ENCODE measurements around the gene NANS.

Gene NANS

DNA sequence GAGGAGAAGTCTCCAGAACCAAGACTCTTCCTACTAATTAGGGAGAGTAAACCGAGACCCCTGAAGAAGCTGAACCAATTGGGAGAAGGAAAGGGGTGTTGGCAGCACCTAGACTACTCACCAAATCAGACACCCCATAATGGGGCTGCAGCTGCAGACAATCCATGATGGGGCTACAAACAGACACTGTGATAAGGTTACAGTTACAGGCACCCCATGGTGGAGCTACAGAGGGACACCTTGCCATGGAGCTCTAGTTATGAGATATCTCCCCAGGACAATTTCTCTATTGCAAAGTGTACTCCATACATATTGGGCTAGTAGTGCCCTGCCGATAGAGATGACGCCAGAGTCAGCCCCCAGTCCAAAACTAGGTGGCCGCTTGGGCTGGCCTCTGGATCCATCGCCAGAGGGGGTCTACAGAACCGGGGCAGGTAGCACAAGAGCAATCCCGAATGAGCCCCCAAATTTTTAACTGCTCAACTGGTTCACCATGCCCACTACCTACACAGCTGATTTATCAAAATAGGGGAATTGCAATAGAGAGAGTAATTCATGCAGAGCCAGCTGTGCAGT, 2.1 kb upstream of the NANS start:
- CTCF ChIA-PET = interaction anchor here (0.6 kb wide), 1 partner anchor 20 kb away, joined by 3 read pairs; no protein-coding TSS in a partner anchor
- H3K4me3 ChIP-seq (ENCODE audit: low read depth, low read length) = no peak overlapping the region
- POLR2A ChIA-PET = no interaction called here
- DNase-seq (ENCODE audit: low read depth, low spot score) = no peak
- TF ChIP-seq, protein P1, sequence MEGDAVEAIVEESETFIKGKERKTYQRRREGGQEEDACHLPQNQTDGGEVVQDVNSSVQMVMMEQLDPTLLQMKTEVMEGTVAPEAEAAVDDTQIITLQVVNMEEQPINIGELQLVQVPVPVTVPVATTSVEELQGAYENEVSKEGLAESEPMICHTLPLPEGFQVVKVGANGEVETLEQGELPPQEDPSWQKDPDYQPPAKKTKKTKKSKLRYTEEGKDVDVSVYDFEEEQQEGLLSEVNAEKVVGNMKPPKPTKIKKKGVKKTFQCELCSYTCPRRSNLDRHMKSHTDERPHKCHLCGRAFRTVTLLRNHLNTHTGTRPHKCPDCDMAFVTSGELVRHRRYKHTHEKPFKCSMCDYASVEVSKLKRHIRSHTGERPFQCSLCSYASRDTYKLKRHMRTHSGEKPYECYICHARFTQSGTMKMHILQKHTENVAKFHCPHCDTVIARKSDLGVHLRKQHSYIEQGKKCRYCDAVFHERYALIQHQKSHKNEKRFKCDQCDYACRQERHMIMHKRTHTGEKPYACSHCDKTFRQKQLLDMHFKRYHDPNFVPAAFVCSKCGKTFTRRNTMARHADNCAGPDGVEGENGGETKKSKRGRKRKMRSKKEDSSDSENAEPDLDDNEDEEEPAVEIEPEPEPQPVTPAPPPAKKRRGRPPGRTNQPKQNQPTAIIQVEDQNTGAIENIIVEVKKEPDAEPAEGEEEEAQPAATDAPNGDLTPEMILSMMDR (IDR thresholded peaks at IDR 0.05; ENCODE audit: insufficient read depth, low read length, missing control alignments) = no peak

DNA sequence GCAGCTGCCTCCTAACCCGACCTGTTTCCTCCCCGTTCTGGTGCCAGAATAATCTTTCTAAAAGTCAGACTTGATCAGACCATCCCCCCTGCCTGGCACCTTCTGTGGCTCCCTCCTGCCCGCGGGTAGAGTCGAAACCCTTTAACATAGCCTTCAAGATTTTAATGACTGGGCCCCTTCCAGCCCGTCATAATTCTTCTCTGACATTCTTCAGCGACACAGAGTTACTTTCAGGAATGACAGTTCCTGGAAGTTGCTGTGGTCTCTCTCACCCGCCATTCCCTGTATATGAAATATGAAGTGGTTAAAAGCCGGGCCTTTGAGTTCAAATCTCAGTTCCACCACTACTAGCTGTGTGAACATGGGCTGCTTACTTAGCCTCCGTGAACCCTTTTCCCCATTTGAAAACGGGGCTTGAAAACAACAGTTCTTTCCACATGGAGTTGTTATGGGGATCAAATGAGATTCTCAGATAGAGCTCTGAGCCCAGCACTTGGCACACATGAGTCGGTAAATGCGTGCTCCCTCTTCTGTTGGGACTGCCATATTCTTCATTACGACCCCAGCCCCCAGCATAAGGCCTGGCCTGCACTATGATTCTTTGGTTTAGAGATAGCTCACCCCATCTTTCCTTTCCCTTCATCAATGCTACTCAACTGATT, 737 bp downstream of the NANS start:
- ChIA-PET POLR2A (interaction anchor here (0.7 to 1.6 kb wide), 5 partner anchors 14 to 164 kb away, joined by 3 to 5 read pairs (median 3); partner anchors contain the start of gene ANP32B), CTCF (interaction anchor here (1.0 to 5.6 kb wide), 13 partner anchors 10 to 718 kb away, joined by 3 to 72 read pairs (median 5); partner anchors contain the start of gene TRMO)
- TF ChIP-seq, protein P1 (IDR thresholded peaks at IDR 0.05; ENCODE audit: insufficient read depth, low read length, missing control alignments) = no peak
- DNase-seq (ENCODE audit: low read depth, low spot score) = no peak
- H3K4me3 ChIP-seq (ENCODE audit: low read depth, low read length) = peak overlapping the region; percentile 89

- no peak overlapping the region for H3K4me3 ChIP-seq (ENCODE audit: low read depth, low read length)
- DNase-seq (ENCODE audit: low read depth, low spot score) = no peak
- CTCF ChIA-PET = interaction anchor here (3.0 kb wide), 1 partner anchor 11 kb away, joined by 18 read pairs; no protein-coding TSS in a partner anchor
- TF ChIP-seq, protein P1 (IDR thresholded peaks at IDR 0.05; ENCODE audit: insufficient read depth, low read length, missing control alignments) = no peak
- POLR2A ChIA-PET = no interaction called here
These were observed 5.6 kb downstream of the NANS start for GRCh38 chr9:98062161-98062560.

GRCh38 chr9:98064623-98065392, 8.3 kb downstream of the NANS start:
- TF ChIP-seq, protein P1 (IDR thresholded peaks at IDR 0.05; ENCODE audit: insufficient read depth, low read length, missing control alignments) = no peak
- ChIA-PET POLR2A (no interaction called here), CTCF (interaction anchor here (1.3 to 2.1 kb wide), 2 partner anchors 9 to 141 kb away, joined by 3 to 11 read pairs; no protein-coding TSS in a partner anchor)
- no peak overlapping the region for H3K4me3 ChIP-seq (ENCODE audit: low read depth, low read length)
- no peak for DNase-seq (ENCODE audit: low read depth, low spot score)

DNA sequence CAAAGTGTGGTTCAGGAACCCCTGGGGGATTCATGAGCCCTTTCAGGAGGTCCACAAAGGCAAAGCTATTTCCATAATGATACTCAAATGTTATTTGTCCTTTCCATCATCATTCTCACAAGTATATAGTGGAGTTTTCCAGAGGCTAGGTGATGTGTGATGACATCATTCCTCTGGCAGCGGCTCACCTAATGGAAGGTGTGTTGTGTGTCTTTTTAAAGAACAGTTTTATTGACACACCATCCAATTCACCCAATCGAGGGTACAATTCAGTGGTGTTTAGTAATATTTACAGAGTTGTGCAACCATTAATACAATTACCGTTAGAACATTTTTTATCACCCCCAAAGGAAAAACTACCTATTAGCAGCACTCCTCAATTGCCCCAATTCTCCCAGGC, 9.7 kb downstream of the NANS start:
- TF ChIP-seq, protein P1 (IDR thresholded peaks at IDR 0.05; ENCODE audit: insufficient read depth, low read length, missing control alignments) = no peak
- H3K4me3 ChIP-seq (ENCODE audit: low read depth, low read length) = no peak overlapping the region
- CTCF ChIA-PET = interaction anchor here (2.1 kb wide), 1 partner anchor 8 kb away, joined by 11 read pairs; no protein-coding TSS in a partner anchor
- DNase-seq (ENCODE audit: low read depth, low spot score) = no peak
- POLR2A ChIA-PET = no interaction called here

GRCh38 chr9:98067184-98067583, 10.7 kb downstream of the NANS start:
- DNase-seq (ENCODE audit: low read depth, low spot score) = no peak
- POLR2A ChIA-PET = no interaction called here
- TF ChIP-seq, protein P1 (IDR thresholded peaks at IDR 0.05; ENCODE audit: insufficient read depth, low read length, missing control alignments) = no peak
- CTCF ChIA-PET = interaction anchor here (0.5 kb wide), 1 partner anchor 37 kb away, joined by 3 read pairs; no protein-coding TSS in a partner anchor
- H3K4me3 ChIP-seq (ENCODE audit: low read depth, low read length) = no peak overlapping the region

Measured in AG04449 (cell line).